ENCODE measurements around the gene RMI2. TPM values are rescaled to one million over a fixed set of nuclear protein-coding genes. Genes with fewer than 3 reads are reported as not detected.
A peak's percentile ranks its signal among the peaks of the same experiment; 100 is the strongest.

RMI2 gene
- total RNA-seq, 3 donors from 2014 or later = 0.16 to 1.6 (median 0.33) TPM

GRCh38 chr16:11342021-11342855 lies 3.0 kb upstream of the RMI2 start:
- TF ChIP-seq POLR2A (IDR thresholded peaks at IDR 0.05) (no peak), CTCF (IDR thresholded peaks at IDR 0.05) (no peak), POLR2AphosphoS5 (IDR thresholded peaks at IDR 0.05) (no peak)
- intact Hi-C loops (cut with DNase I; ENCODE audit: low total_unique reads) = no loop called here
- Histone ChIP-seq H3K36me3 (no peaks in the 10 kb centered on the region), H3K4me3 (no peak overlapping the region), H3K4me1 (no peaks in the 10 kb centered on the region), H3K9me3 (no peaks in the 10 kb centered on the region), H3K27me3 (no peaks in the 10 kb centered on the region), H3K27ac (no peak overlapping the region)
- DNase-seq (ENCODE audit: low spot score in 2 of 2) = no peak

DNA sequence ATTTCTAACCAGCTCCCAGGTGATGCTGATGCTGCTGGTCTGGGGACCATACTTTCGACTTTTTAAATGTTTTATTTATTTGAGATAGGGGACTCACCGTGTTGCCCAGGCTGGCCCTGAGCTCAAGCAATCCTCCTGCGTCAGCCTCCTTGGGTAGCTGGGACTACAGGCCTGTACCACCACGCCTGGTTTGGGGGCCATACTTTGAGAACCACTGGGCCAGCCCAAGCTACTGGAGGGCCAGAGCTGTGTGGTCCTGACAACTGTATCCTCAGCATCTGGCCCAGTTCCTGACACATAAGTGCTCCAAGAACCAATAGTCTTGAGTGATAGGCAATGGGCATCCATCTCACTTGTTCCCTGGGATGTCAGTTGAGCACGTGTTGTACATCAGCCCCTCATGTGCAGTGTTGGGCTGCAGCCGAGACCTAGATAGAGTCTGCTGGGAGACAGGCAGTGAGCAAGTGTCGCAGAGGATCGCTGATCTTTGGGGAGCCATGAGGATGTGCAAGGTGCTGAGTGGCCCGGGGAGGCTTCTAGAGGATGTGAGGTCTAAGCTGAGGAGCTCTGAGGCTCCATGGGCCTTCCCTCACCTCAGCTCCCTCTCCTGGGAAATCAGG lies 1.6 kb downstream of the RMI2 start:
- Histone ChIP-seq H3K4me1 (peaks cover 0 to 5% of the 10 kb centered on the region in 2 donors), H3K9me3 (no peaks in the 10 kb centered on the region), H3K36me3 (no peaks in the 10 kb centered on the region), H3K4me3 (no peak overlapping the region), H3K27ac (no peak overlapping the region), H3K27me3 (no peaks in the 10 kb centered on the region)
- no peak for DNase-seq (ENCODE audit: low spot score in 2 of 2)
- intact Hi-C loops (cut with DNase I; ENCODE audit: low total_unique reads) = no loop called here
- TF ChIP-seq POLR2A (IDR thresholded peaks at IDR 0.05) (no peak), CTCF (IDR thresholded peaks at IDR 0.05) (no peak), POLR2AphosphoS5 (IDR thresholded peaks at IDR 0.05) (no peak)

DNA sequence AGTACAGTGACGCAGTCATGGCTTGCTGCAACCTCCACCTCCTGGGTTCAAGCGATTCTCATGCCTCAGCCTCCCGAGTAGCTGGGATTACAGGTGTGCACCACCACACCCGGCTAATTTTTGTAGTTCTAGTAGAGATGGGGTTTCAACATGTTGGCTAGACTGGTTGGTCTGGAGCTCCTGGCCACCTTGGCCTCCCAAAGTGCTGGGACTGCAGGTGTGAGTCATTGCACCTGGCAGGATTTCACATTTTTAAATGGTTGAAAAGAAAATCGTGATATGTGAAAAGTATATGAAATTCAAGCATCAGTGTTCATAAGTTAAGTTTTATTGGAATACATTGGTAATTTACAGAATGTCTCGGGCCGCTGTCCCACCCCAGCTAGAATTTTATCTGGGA lies 2.6 kb downstream of the RMI2 start:
- TF ChIP-seq POLR2AphosphoS5 (IDR thresholded peaks at IDR 0.05) (no peak), CTCF (IDR thresholded peaks at IDR 0.05) (no peak), POLR2A (IDR thresholded peaks at IDR 0.05) (no peak)
- intact Hi-C loops (cut with DNase I; ENCODE audit: low total_unique reads) = no loop called here
- H3K4me1 ChIP-seq = peaks cover 0 to 5% of the 10 kb centered on the region in 2 donors
- no peaks in the 10 kb centered on the region for H3K27me3 ChIP-seq
- no peak for DNase-seq (ENCODE audit: low spot score in 2 of 2)
- no peak overlapping the region for H3K27ac ChIP-seq
- no peaks in the 10 kb centered on the region for H3K36me3 ChIP-seq
- no peaks in the 10 kb centered on the region for H3K9me3 ChIP-seq
- no peak overlapping the region for H3K4me3 ChIP-seq

- DNase-seq (ENCODE audit: low spot score in 2 of 2) = no peak
- peak overlapping the region; percentile 68 to 69 for H3K27ac ChIP-seq
- no peaks in the 10 kb centered on the region for H3K36me3 ChIP-seq
- TF ChIP-seq POLR2A (IDR thresholded peaks at IDR 0.05) = no peak
- no peak for TF ChIP-seq CTCF (IDR thresholded peaks at IDR 0.05)
- no peak for TF ChIP-seq POLR2AphosphoS5 (IDR thresholded peaks at IDR 0.05)
- intact Hi-C loops (cut with DNase I; ENCODE audit: low total_unique reads) = no loop called here
- peaks cover 0 to 5% of the 10 kb centered on the region in 2 donors for H3K4me1 ChIP-seq
- no peaks in the 10 kb centered on the region for H3K27me3 ChIP-seq
- H3K4me3 ChIP-seq = no peak overlapping the region
- H3K9me3 ChIP-seq = no peaks in the 10 kb centered on the region
Measured at GRCh38 chr16:11348737-11349598, 3.7 kb downstream of the RMI2 start.

Measured in breast epithelium (tissue), 4 donors.